H1 (cell line): Measurements from ENCODE around the gene SLC39A13. TPM values are rescaled to one million over a fixed set of nuclear protein-coding genes. Genes with fewer than 3 reads are reported as not detected.

ENCODE experiments used
- SRF ChIP-seq: IDR thresholded peaks from 2 replicates; pipeline ENCODE4 v1.6.1; 2011; ENCODE audit warnings: mild to moderate bottlenecking, low read depth, low read length, moderate library complexity
- polyA plus RNA-seq, 7 experiments: library from polyadenylated mRNA; depleted of rRNA in 3 of 7; stranded (reverse) in 5 of 7; unstranded in 2 of 7; fragments of >200 nt in 5 of 7; fragments of 200-250 nt in 2 of 7; gene quantifications; 1 replicate in 5 of 7; 2 replicates in 1 of 7; 4 replicates in 1 of 7; pipeline versions ENCODE4 v1.2.1 to v1.2.3, GENCODE V29; 2011 to 2013; ENCODE audit warnings: missing spikeins in 2 of 7, mixed read lengths in 2 of 7
- total RNA-seq: library from RNA; stranded (reverse); fragmentation: NEBNext Ultra II Directional; extraction: Animal tissue kit (Norgen Biotek cat#: 25700); gene quantifications from 2 replicates; pipeline ENCODE4 v1.2.1, GENCODE V29; 2021

The SLC39A13 gene
- total and polyA plus RNA-seq, 2 of the 8 experiments (the other 6 are each of a cell fraction or from before 2014, with no cell fraction given), result 23.2 to 30.0 TPM

- no peak for TF ChIP-seq SRF
Measured at GRCh38 chr11:47461876-47462275, 53.5 kb downstream of the SLC39A13 start (continued).
